GM12878 (cell line): ENCODE data around the gene COL11A1. TPM values are rescaled to one million over a fixed set of nuclear protein-coding genes. Genes with fewer than 3 reads are reported as not detected.

Source experiments
- ATAC-seq: fragments of 200-7000 bp; cut with Tn5 transposase; 3 replicates; pipeline ENCODE4 v1.9.1; 2020; ENCODE audit warnings: mild to moderate bottlenecking, moderate library complexity
- BruUV-seq: library from RNA; stranded (reverse); fragments of 400-500 nt; replicated peaks from 2 replicates; lab custom pipeline; 2021; lab: Mats Ljungman, UMichigan
- CTCF ChIA-PET: fragments of 300-600 bp; sonication (Branson Sonifier 250); formaldehyde crosslinking; extraction: SDS; loops from one replicate; lab custom pipeline; 2021; ENCODE audit warnings: inconsistent platforms; lab: Yijun Ruan, JAX
- POLR2A ChIA-PET: fragments of 350-600 bp; formaldehyde crosslinking; extraction: SDS; loops from one replicate; lab custom pipeline; 2021; ENCODE audit warnings: inconsistent platforms; lab: Charles Lee
- RAD21 ChIA-PET: fragments of 300-600 bp; sonication (Branson Sonifier 250); formaldehyde crosslinking; loops from one replicate; lab custom pipeline; 2023; ENCODE audit warnings: antibody characterized with exemption; ENCODE audit not compliant: unreplicated experiment; lab: Charles Lee
- SMC1A ChIA-PET: fragments of 300-600 bp; sonication (Branson Sonifier 250); formaldehyde crosslinking; loops from one replicate; lab custom pipeline; 2023; ENCODE audit not compliant: unreplicated experiment, uncharacterized antibody; lab: Charles Lee
- DNase-seq: peaks from one replicate; pipeline ENCODE4 v3.0.0-alpha.2; 2011; ENCODE audit warnings: low read depth, low spot score
- FAIRE-seq: peaks from 3 replicates; lab custom pipeline; 2011; peaks lifted over from hg19 to GRCh38; lab: Jason Lieb, UNC
- H2AFZ ChIP-seq: 2 replicates; pipeline ENCODE4 v1.6.0; 2011; ENCODE audit warnings: low read depth, low read length, control low read depth; ENCODE audit not compliant: control insufficient read depth
- H3K27ac ChIP-seq: 2 replicates; pipeline ENCODE4 v1.5.1; 2011; ENCODE audit warnings: control low read depth; ENCODE audit not compliant: control insufficient read depth, insufficient read depth
- H3K27me3 ChIP-seq, 2 experiments: replicated peaks in 1 of 2; 2 replicates each; pipeline versions ENCODE4 v1.6.0 to v1.6.1; 2011; ENCODE audit warnings: low read length in 1 of 2; ENCODE audit not compliant: control insufficient read depth in 2 of 2, insufficient read depth in 2 of 2
- H3K36me3 ChIP-seq, 2 experiments: 2 replicates each; pipeline ENCODE4 v1.5.1; 2011; ENCODE audit warnings: low read length in 1 of 2; ENCODE audit not compliant: control insufficient read depth in 2 of 2, insufficient read depth in 2 of 2
- H3K4me1 ChIP-seq: 2 replicates; pipeline ENCODE4 v1.6.1; 2011; ENCODE audit warnings: mild to moderate bottlenecking, low read length, moderate library complexity, mixed read lengths; ENCODE audit not compliant: control insufficient read depth, insufficient read depth
- H3K4me2 ChIP-seq: 2 replicates; pipeline ENCODE4 v1.6.0; 2011; ENCODE audit warnings: control low read depth; ENCODE audit not compliant: control insufficient read depth, insufficient read depth
- H3K4me3 ChIP-seq: fragments of 200-600 bp; sonication (generic); 2 replicates; pipeline ENCODE4 v1.5.1; 2016
- H3K79me2 ChIP-seq: 2 replicates; pipeline ENCODE4 v1.6.0; 2011; ENCODE audit warnings: low read length; ENCODE audit not compliant: control insufficient read depth, insufficient read depth
- H3K9ac ChIP-seq: 2 replicates; pipeline ENCODE4 v1.8.0; 2011; ENCODE audit warnings: low read length, control low read depth, mixed read lengths; ENCODE audit not compliant: control insufficient read depth, insufficient read depth
- H3K9me3 ChIP-seq: replicated peaks from 3 replicates; pipeline ENCODE4 v1.5.1; 2011; ENCODE audit warnings: mild to moderate bottlenecking, low read length; ENCODE audit not compliant: control insufficient read depth, insufficient read depth
- H4K20me1 ChIP-seq: 2 replicates; pipeline ENCODE4 v1.6.0; 2011; ENCODE audit not compliant: control insufficient read depth, insufficient read depth
- CEBPZ ChIP-seq: fragments of 150-350 bp; IDR thresholded peaks from 2 replicates; pipeline ENCODE4 v1.6.1; 2016; ENCODE audit warnings: low read depth, low read length
- CREM ChIP-seq: IDR thresholded peaks from 2 replicates; pipeline ENCODE4 v1.6.1; 2014; ENCODE audit warnings: antibody characterized with exemption, low read depth
- E4F1 ChIP-seq: fragments of 450-650 bp; IDR thresholded peaks from 2 replicates; pipeline ENCODE4 v1.6.1; 2018; ENCODE audit warnings: borderline replicate concordance, mild to moderate bottlenecking; ENCODE audit not compliant: partially characterized antibody
- EZH2 ChIP-seq: IDR thresholded peaks from 2 replicates; pipeline ENCODE4 v1.6.1; 2012; ENCODE audit warnings: low read depth, mild to moderate bottlenecking, control low read depth, inconsistent platforms, low read length, borderline replicate concordance; ENCODE audit not compliant: control insufficient read depth
- FOXM1 ChIP-seq: IDR thresholded peaks from 2 replicates; pipeline ENCODE4 v1.6.1; 2012; ENCODE audit warnings: low read depth, mild to moderate bottlenecking, inconsistent platforms, low read length, moderate library complexity
- JUNB ChIP-seq: IDR thresholded peaks from 2 replicates; pipeline ENCODE4 v1.6.1; 2016; ENCODE audit warnings: antibody characterized with exemption, mild to moderate bottlenecking
- LARP7 ChIP-seq: fragments of 450-650 bp; IDR thresholded peaks from 2 replicates; pipeline ENCODE4 v1.6.1; 2017; ENCODE audit warnings: mild to moderate bottlenecking
- MEF2A ChIP-seq: IDR thresholded peaks from 2 replicates; pipeline ENCODE4 v1.6.1; 2011; ENCODE audit warnings: low read depth, mild to moderate bottlenecking, low read length, moderate library complexity; ENCODE audit not compliant: insufficient read depth
- NR2C1 ChIP-seq: fragments of 450-650 bp; IDR thresholded peaks from 2 replicates; pipeline ENCODE4 v1.6.1; 2017; ENCODE audit warnings: antibody characterized with exemption, mild to moderate bottlenecking, moderate library complexity
- PAX5 ChIP-seq: IDR thresholded peaks from 2 replicates; pipeline ENCODE4 v1.6.1; 2011; ENCODE audit warnings: low read depth, low read length, borderline replicate concordance
- RFX5 ChIP-seq: IDR thresholded peaks from 2 replicates; pipeline ENCODE4 v1.6.1; 2011; ENCODE audit warnings: low read depth, low read length, improper control_type of control experiment
- SMAD1 ChIP-seq: fragments of 450-650 bp; IDR thresholded peaks from 2 replicates; pipeline ENCODE4 v1.6.1; 2018; ENCODE audit warnings: mild to moderate bottlenecking, low read depth; ENCODE audit not compliant: partially characterized antibody
- SP1 ChIP-seq: IDR thresholded peaks from one replicate; pipeline ENCODE4 v1.6.1; 2011; ENCODE audit warnings: low read depth, low read length
- in situ Hi-C: fragments of 300-500 bp; cut with MboI; formaldehyde crosslinking; loops from 9 replicates; pipeline ENCODE4 v1.14.3; 2018; ENCODE audit warnings: mixed read lengths
- intact Hi-C: fragments of 100-400 bp; cut with micrococcal nuclease; formaldehyde crosslinking; loops from one replicate; pipeline ENCODE4 v1.14.2; 2022; ENCODE audit not compliant: unreplicated experiment
- polyA plus RNA-seq, 11 experiments: library from polyadenylated mRNA; depleted of rRNA in 4 of 11; unstranded in 6 of 11; stranded (reverse) in 5 of 11; fragments of >200 nt; fragmentation: Nextera tagmentation in 4 of 11; fragmentation: Illumina TruSeq in 1 of 11; extraction: Ambion mirVana in 4 of 11; extraction: Trizol in 1 of 11; gene quantifications; 1 replicate in 1 of 11; 2 replicates in 10 of 11; pipeline versions ENCODE4 v1.2.1 to v1.2.3, GENCODE V29; 2011 to 2016; ENCODE audit warnings: inconsistent platforms in 2 of 11, missing spikeins in 2 of 11, low read depth in 1 of 11
- total RNA-seq, 4 experiments: library from RNA; depleted of rRNA in 3 of 4; stranded (reverse); fragments of >200 nt in 3 of 4; fragmentation: Illumina TruSeq in 1 of 4; extraction: Trizol in 1 of 4; gene quantifications; 2 replicates each; pipeline versions ENCODE4 v1.2.1 to v1.2.3, GENCODE V29; 2013 to 2021

The COL11A1 gene
- total and polyA plus RNA-seq, 10 of the 15 experiments (the other 5 are each of a cell fraction or from before 2014, with no cell fraction given), result 0.11 TPM; not detected in 9

GRCh38 chr1:102858695-102859094 is 249.6 kb downstream of the COL11A1 start:
- no peak overlapping the region for H2AFZ ChIP-seq
- ChIA-PET CTCF (no interaction called here), RAD21 (no interaction called here), SMC1A (no interaction called here), POLR2A (no interaction called here)
- no peaks in the 10 kb centered on the region for H3K27me3 ChIP-seq
- intact Hi-C loops (no loop called here), in situ Hi-C loops (no loop called here)
- H4K20me1 ChIP-seq, result no peaks in the 10 kb centered on the region
- no peaks in the 10 kb centered on the region for H3K36me3 ChIP-seq
- no peak overlapping the region for H3K4me2 ChIP-seq
- ATAC-seq (no peak), DNase-seq (no peak), FAIRE-seq (no peak)
- no peak overlapping the region for H3K27ac ChIP-seq
- H3K9me3 ChIP-seq, result no peaks in the 10 kb centered on the region
- H3K4me1 ChIP-seq, result no peaks in the 10 kb centered on the region
- no TSS peak for BruUV-seq
- H3K4me3 ChIP-seq, result no peak overlapping the region
- H3K9ac ChIP-seq, result no peak overlapping the region
- TF ChIP-seq CREM (no peak), E4F1 (no peak), RFX5 (no peak), CEBPZ (no peak), FOXM1 (no peak), MEF2A (no peak), SP1 (no peak), PAX5 (no peak), JUNB (no peak), NR2C1 (no peak), SMAD1 (no peak), LARP7 (no peak), EZH2 (no peak)
- no peaks in the 10 kb centered on the region for H3K79me2 ChIP-seq
